Bronchial epithelial cell (primary cell): Measurements from ENCODE around the gene DOHH. TPM values are rescaled to one million over a fixed set of nuclear protein-coding genes. Genes with fewer than 3 reads are reported as not detected.
A peak's percentile ranks its signal among the peaks of the same experiment; 100 is the strongest.

Experiments used
- DNase-seq: peaks from one replicate; pipeline ENCODE4 v3.0.0-alpha.2; 2010; ENCODE audit warnings: low read depth
- FAIRE-seq: peaks from 2 replicates; lab custom pipeline; 2011; peaks lifted over from hg19 to GRCh38; lab: Jason Lieb, UNC
- H3K27me3 ChIP-seq: 2 replicates; pipeline ENCODE4 v1.5.1; 2011; ENCODE audit warnings: low read length; ENCODE audit not compliant: control insufficient read depth, insufficient read depth
- H3K36me3 ChIP-seq: 2 replicates; pipeline ENCODE4 v1.5.1; 2011; ENCODE audit warnings: low read length; ENCODE audit not compliant: control insufficient read depth, insufficient read depth
- H3K4me3 ChIP-seq: 2 replicates; pipeline ENCODE4 v1.5.1; 2011; ENCODE audit warnings: mild to moderate bottlenecking, low read depth, low read length, control low read depth
- CTCF ChIP-seq: IDR thresholded peaks from 2 replicates; pipeline ENCODE4 v1.5.1; 2011; ENCODE audit warnings: mild to moderate bottlenecking, moderate library complexity, low read length, control low read depth, inconsistent platforms; ENCODE audit not compliant: insufficient read depth, severe bottlenecking
- total RNA-seq: library from RNA; depleted of rRNA; stranded (reverse); fragments of >200 nt; gene quantifications from 2 replicates; pipeline ENCODE4 v1.2.1, GENCODE V29; 2014

Gene DOHH
- total RNA-seq, 1 donor from 2014 or later = 17.1 TPM

DNA sequence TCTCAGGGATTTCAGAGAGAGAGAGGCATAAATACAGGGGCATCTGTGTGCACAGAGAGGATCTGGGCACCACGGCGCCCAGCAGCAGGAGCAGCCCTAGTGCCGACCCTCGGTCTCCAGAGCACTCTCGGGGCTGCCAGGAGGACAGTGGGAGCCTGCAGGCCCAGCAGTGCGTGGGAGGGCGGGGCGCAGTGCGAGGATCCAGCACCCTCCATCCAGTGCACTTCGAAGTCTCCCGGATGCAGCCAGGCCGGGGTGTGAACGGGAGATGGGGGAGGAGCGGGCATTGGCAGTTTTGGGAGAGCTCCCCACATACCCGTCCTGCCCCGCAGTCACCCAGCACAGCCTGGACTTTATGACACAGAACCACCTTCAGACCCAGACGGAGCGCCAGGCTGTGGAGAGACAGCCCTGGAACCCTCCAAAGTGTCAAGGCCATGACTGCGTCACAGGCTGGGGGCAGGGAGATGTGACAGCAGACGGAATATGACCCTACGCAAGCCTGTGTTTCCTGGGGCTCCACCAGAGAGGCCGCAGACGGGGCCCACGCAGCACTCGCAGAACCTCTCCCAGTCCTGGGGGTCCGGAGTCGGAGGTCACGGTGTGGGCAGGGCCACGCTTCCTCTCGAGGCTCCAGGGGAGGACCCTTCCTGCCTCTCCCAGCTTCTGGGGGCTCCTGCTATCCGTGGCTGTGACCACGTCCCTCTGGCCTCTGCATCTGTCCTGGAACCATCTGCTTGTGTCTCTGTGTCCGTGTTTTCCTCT lies 23.8 kb upstream of the DOHH start:
- no peak for DNase-seq
- no peak for TF ChIP-seq CTCF
- no peak for FAIRE-seq
- Histone ChIP-seq H3K36me3 (peaks cover 46% of the 10 kb centered on the region), H3K4me3 (no peak overlapping the region), H3K27me3 (no peaks in the 10 kb centered on the region)

DNA sequence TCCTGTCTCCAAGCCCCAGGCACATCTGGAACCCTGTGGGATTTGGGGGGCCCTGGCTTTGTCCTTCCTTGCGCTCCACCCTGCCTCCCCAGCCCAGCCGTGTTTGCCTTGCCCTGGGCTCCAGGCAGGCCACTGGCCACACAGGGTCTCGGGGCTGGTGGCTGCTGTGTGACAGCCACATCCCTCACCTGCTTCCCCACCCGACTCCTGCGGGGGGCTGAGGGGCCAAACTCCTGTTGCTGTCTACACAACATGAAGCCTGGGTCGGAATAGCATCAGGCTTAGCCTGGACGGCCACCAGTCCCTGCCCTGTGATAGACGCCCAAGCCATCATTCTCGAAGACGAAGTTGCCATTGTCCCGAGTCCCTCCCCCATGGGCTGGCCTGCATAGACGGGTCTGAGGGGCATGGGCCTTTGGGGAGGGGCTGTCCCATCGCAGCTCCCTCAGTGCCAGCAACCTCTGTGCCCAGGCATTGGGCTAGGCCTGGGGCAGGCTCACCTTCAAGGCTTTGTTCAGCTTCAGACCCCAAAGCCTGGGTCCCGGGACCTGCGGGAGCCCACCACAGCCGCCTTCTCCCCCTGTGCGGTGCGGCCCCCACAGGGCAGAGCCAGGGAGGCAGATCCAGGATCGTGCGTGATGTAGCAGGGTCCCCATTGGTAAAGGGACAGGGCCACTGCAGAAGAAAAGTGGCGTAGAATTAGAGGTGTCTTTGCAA lies 23.0 kb upstream of the DOHH start:
- Histone ChIP-seq H3K36me3 (peaks cover 50% of the 10 kb centered on the region), H3K4me3 (no peak overlapping the region), H3K27me3 (no peaks in the 10 kb centered on the region)
- TF ChIP-seq CTCF = no peak
- FAIRE-seq (no peak), DNase-seq (no peak)

- Histone ChIP-seq H3K4me3 (no peak overlapping the region), H3K27me3 (no peaks in the 10 kb centered on the region), H3K36me3 (peaks cover 44% of the 10 kb centered on the region)
- TF ChIP-seq CTCF = no peak
- FAIRE-seq = no peak
- no peak for DNase-seq
Measured at GRCh38 chr19:3522421-3523360, 22.2 kb upstream of the DOHH start.

- FAIRE-seq = no peak
- peaks cover 34% of the 10 kb centered on the region for H3K36me3 ChIP-seq
- no peak for TF ChIP-seq CTCF
- H3K4me3 ChIP-seq = peak overlapping the region; percentile 9
- DNase-seq = no peak
- no peaks in the 10 kb centered on the region for H3K27me3 ChIP-seq
Measured at GRCh38 chr19:3521104-3521445, 20.6 kb upstream of the DOHH start.

DNA sequence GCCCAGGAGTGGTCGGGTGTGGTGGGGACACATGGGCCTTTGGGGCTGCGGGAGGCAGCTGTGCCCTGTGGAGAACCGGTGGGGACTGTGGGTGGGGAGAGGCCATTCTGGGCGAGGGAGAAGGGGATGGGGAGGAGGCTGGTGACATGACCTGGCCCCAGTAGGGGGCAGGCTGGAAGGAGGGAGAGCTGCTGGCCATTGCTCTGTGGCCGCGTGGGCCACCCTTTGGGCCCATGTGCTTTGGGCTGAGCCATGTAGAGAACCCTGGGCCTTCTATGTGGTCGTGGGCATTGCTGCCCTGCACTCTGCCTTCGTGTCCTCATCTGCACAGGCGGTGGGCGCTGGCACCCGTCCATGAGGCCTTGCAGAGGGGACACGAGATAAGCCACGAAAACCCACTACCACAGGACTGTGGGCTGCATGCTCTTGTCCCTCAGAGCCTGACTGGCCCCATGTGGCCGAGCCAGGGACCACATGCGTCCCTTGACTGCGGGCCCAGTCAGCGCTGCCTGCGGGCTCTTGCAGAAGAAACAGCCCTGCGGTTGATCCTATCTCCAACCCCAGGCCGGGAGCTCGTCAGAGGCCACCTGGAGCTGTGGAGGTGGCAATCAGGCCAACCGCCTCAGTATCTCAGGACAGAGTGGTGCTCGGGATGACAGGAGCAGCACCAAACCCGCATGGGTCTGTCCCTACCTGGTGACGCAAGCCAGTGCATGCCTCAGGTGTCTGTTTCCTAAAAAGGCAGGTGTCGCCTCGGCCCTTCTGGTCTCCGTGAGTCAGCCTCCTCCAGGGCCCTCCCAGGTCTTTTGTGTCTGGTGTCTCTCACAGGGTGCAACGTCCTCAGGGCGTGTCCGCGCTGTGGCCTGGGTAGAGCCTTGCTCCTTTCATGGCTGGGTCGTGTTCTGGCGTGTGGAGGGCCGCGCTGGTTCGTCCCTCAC lies 20.0 kb upstream of the DOHH start:
- FAIRE-seq = peak; percentile 94
- peak; percentile 87 for DNase-seq

More for the DNA sequence above, 20.0 kb upstream of the DOHH start:
- peak; percentile 9 for TF ChIP-seq CTCF
- Histone ChIP-seq H3K4me3 (peak overlapping the region; percentile 9), H3K27me3 (no peaks in the 10 kb centered on the region), H3K36me3 (peaks cover 33% of the 10 kb centered on the region)
